ENCODE measurements around the gene XIRP1.

XIRP1 gene

GRCh38 chr3:39205919-39206516 is 13.6 kb upstream of the XIRP1 start:
- TF ChIP-seq TOX (CRISPR knock-in tag; IDR thresholded peaks at IDR 0.05; ENCODE audit: borderline replicate concordance), result no peak
- no peak for TF ChIP-seq TCF4 (CRISPR knock-in tag; IDR thresholded peaks at IDR 0.05; ENCODE audit: borderline replicate concordance)
- no peak for TF ChIP-seq BACH2 (CRISPR knock-in tag; IDR thresholded peaks at IDR 0.05; ENCODE audit: borderline replicate concordance)
- no peak for ATAC-seq

- no peak for TF ChIP-seq BACH2 (CRISPR knock-in tag; IDR thresholded peaks at IDR 0.05; ENCODE audit: borderline replicate concordance)
- TF ChIP-seq ZNF565 (CRISPR knock-in tag; conservative IDR thresholded peaks at IDR 0.05; ENCODE audit: low read depth), result peak; percentile 96
- TF ChIP-seq CSRNP3 (CRISPR knock-in tag; IDR thresholded peaks at IDR 0.05), result no peak
- no peak for ATAC-seq
Measured at GRCh38 chr3:39205131-39205530, 12.7 kb upstream of the XIRP1 start.

GRCh38 chr3:39203860-39204259 is 11.5 kb upstream of the XIRP1 start:
- ATAC-seq, result no peak
- TF ChIP-seq CSRNP3 (CRISPR knock-in tag; IDR thresholded peaks at IDR 0.05) (no peak), TSHZ2 (CRISPR knock-in tag; IDR thresholded peaks at IDR 0.05) (no peak), PATZ1 (CRISPR knock-in tag; IDR thresholded peaks at IDR 0.05; ENCODE audit: borderline replicate concordance) (no peak), SNAI2 (CRISPR knock-in tag; IDR thresholded peaks at IDR 0.05) (no peak), POU6F1 (CRISPR knock-in tag; IDR thresholded peaks at IDR 0.05; ENCODE audit: borderline replicate concordance, low read depth) (no peak), ISL1 (CRISPR knock-in tag; IDR thresholded peaks at IDR 0.05) (no peak), RARB (CRISPR knock-in tag; IDR thresholded peaks at IDR 0.05) (no peak), BACH2 (CRISPR knock-in tag; IDR thresholded peaks at IDR 0.05; ENCODE audit: borderline replicate concordance) (no peak), ESRRG (CRISPR knock-in tag; IDR thresholded peaks at IDR 0.05) (no peak), ZFP3 (CRISPR knock-in tag; IDR thresholded peaks at IDR 0.05) (no peak)

GRCh38 chr3:39203402-39203801 is 11.0 kb upstream of the XIRP1 start:
- no peak for ATAC-seq
- TF ChIP-seq ESRRG (CRISPR knock-in tag; IDR thresholded peaks at IDR 0.05) (no peak), GLIS3 (CRISPR knock-in tag; IDR thresholded peaks at IDR 0.05) (no peak), ZNF70 (CRISPR knock-in tag; IDR thresholded peaks at IDR 0.05) (no peak), CSRNP3 (CRISPR knock-in tag; IDR thresholded peaks at IDR 0.05) (no peak), ARNTL (CRISPR knock-in tag; IDR thresholded peaks at IDR 0.05; ENCODE audit: borderline replicate concordance, low read depth) (no peak), TCF4 (CRISPR knock-in tag; IDR thresholded peaks at IDR 0.05; ENCODE audit: borderline replicate concordance) (no peak), PATZ1 (CRISPR knock-in tag; IDR thresholded peaks at IDR 0.05; ENCODE audit: borderline replicate concordance) (no peak), OSR1 (CRISPR knock-in tag; IDR thresholded peaks at IDR 0.05) (no peak), CSDC2 (CRISPR knock-in tag; IDR thresholded peaks at IDR 0.05) (no peak), TSHZ2 (CRISPR knock-in tag; IDR thresholded peaks at IDR 0.05) (no peak), ZFP30 (CRISPR knock-in tag; IDR thresholded peaks at IDR 0.05) (no peak), RARB (CRISPR knock-in tag; IDR thresholded peaks at IDR 0.05) (no peak)
